CD4-positive, alpha-beta T cell (primary cell): Measurements from ENCODE around the gene SSTR1. TPM values are rescaled to one million over a fixed set of nuclear protein-coding genes. Genes with fewer than 3 reads are reported as not detected.
A peak's percentile ranks its signal among the peaks of the same experiment; 100 is the strongest.

Source experiments
- ATAC-seq: fragments of 200-7000 bp; cut with Tn5 transposase; one replicate; pipeline ENCODE4 v1.10.0; 2022; ENCODE audit warnings: mild to moderate bottlenecking; ENCODE audit not compliant: poor library complexity
- CTCF ChIA-PET: fragments of 350-600 bp; sonication (Branson Sonifier 250); formaldehyde crosslinking; loops from one replicate; lab custom pipeline; 2021; ENCODE audit warnings: antibody characterized with exemption, inconsistent platforms; lab: Charles Lee
- POLR2A ChIA-PET: fragments of 350-600 bp; sonication (Branson Sonifier 250); formaldehyde crosslinking; loops from one replicate; lab custom pipeline; 2021; ENCODE audit warnings: antibody characterized with exemption, inconsistent platforms; lab: Charles Lee
- DNase-seq, 14 experiments: peaks; one replicate each; pipeline ENCODE4 v3.0.0-alpha.2; 2013 to 2020; ENCODE audit warnings: mixed read lengths in 2 of 14
- H3K27ac ChIP-seq, 2 donors: one replicate each; pipeline versions ENCODE4 v1.5.1 to v1.7.0; 2013; ENCODE audit warnings: low read length in 2 of 2, low read depth in 1 of 2, mild to moderate bottlenecking in 1 of 2
- H3K27me3 ChIP-seq, 2 experiments: 1 replicate in 1 of 2; 2 replicates in 1 of 2; pipeline versions ENCODE4 v1.6.1 to v1.7.0; 2013; ENCODE audit warnings: low read length in 2 of 2, control low read depth in 1 of 2, mild to moderate bottlenecking in 1 of 2, moderate library complexity in 1 of 2; ENCODE audit not compliant: insufficient read depth in 2 of 2, control insufficient read depth in 1 of 2
- H3K36me3 ChIP-seq: one replicate; pipeline ENCODE4 v1.6.1; 2013; ENCODE audit warnings: low read length, control low read depth; ENCODE audit not compliant: insufficient read depth
- H3K4me1 ChIP-seq: one replicate; pipeline ENCODE4 v1.6.1; 2013; ENCODE audit warnings: low read length, control low read depth; ENCODE audit not compliant: insufficient read depth
- H3K4me3 ChIP-seq: one replicate; pipeline ENCODE4 v1.5.1; 2013; ENCODE audit warnings: mild to moderate bottlenecking, low read length, moderate library complexity
- H3K9me3 ChIP-seq, 2 experiments: 1 replicate in 1 of 2; 2 replicates in 1 of 2; pipeline versions ENCODE4 v1.6.1 to v1.7.0; 2013; ENCODE audit warnings: low read length in 2 of 2, mild to moderate bottlenecking in 2 of 2, control low read depth in 1 of 2, moderate library complexity in 1 of 2; ENCODE audit not compliant: control insufficient read depth in 1 of 2, insufficient read depth in 1 of 2
- H3K27ac Mint-ChIP-seq: one replicate; pipeline ENCODE4 v1.8.0; 2020; ENCODE audit warnings: mixed read lengths
- H3K27me3 Mint-ChIP-seq: one replicate; pipeline ENCODE4 v1.8.0; 2021; ENCODE audit warnings: mixed read lengths
- H3K36me3 Mint-ChIP-seq: one replicate; pipeline ENCODE4 v1.8.0; 2021; ENCODE audit warnings: low read depth, mixed read lengths
- H3K4me1 Mint-ChIP-seq: one replicate; pipeline ENCODE4 v1.8.0; 2021; ENCODE audit warnings: low read depth, mixed read lengths
- H3K4me3 Mint-ChIP-seq: one replicate; pipeline ENCODE4 v1.8.0; 2020; ENCODE audit warnings: mild to moderate bottlenecking, mixed read lengths
- H3K9me3 Mint-ChIP-seq: one replicate; pipeline ENCODE4 v1.8.0; 2020; ENCODE audit warnings: mixed read lengths
- intact Hi-C, 2 experiments: fragments of 100-400 bp; cut with DNase I in 1 of 2; cut with micrococcal nuclease in 1 of 2; formaldehyde crosslinking; loops; one replicate each; pipeline versions ENCODE4 v1.15.1 to v1.9.0; 2023 to 2025; cut with DNase I, micrococcal nuclease
- total RNA-seq, 174 experiments: library from RNA in 2 of 174; stranded (reverse) in 2 of 174; gene quantifications; one replicate each; pipeline ENCODE4 v1.2.3 and lab custom pipeline; 2021 to 2026
- TF ChIP-seq, protein P1 (sequence below): fragments of 200-600 bp; IDR thresholded peaks from one replicate; pipeline ENCODE4 v1.8.0; 2022; ENCODE audit warnings: antibody characterized with exemption, mild to moderate bottlenecking

SSTR1 gene
- total RNA-seq, 2 experiments from 2014 or later = not detected

- peaks cover 5% of the 10 kb centered on the region for H3K4me1 Mint-ChIP-seq
- peak in 3 of 14 experiments; percentile 28 to 44 (median 42) for DNase-seq
- no peak for ATAC-seq
Observed at GRCh38 chr14:38197001-38197783, 10.5 kb upstream of the SSTR1 start.

GRCh38 chr14:38197784-38198335 lies 9.8 kb upstream of the SSTR1 start:
- ChIA-PET CTCF (no interaction called here), POLR2A (no interaction called here)
- H3K27ac Mint-ChIP-seq = no peak overlapping the region
- H3K4me3 Mint-ChIP-seq = no peak overlapping the region
- no peaks in the 10 kb centered on the region for H3K9me3 ChIP-seq
- TF ChIP-seq, protein P1, sequence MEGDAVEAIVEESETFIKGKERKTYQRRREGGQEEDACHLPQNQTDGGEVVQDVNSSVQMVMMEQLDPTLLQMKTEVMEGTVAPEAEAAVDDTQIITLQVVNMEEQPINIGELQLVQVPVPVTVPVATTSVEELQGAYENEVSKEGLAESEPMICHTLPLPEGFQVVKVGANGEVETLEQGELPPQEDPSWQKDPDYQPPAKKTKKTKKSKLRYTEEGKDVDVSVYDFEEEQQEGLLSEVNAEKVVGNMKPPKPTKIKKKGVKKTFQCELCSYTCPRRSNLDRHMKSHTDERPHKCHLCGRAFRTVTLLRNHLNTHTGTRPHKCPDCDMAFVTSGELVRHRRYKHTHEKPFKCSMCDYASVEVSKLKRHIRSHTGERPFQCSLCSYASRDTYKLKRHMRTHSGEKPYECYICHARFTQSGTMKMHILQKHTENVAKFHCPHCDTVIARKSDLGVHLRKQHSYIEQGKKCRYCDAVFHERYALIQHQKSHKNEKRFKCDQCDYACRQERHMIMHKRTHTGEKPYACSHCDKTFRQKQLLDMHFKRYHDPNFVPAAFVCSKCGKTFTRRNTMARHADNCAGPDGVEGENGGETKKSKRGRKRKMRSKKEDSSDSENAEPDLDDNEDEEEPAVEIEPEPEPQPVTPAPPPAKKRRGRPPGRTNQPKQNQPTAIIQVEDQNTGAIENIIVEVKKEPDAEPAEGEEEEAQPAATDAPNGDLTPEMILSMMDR = no peak
- H3K4me3 ChIP-seq = no peak overlapping the region
- no peak overlapping the region for H3K27ac ChIP-seq
- intact Hi-C loops = loop anchor here (1.0 to 10.0 kb wide), 5 partner anchors 133 to 295 kb away; no protein-coding TSS in a partner anchor
- ATAC-seq (no peak), DNase-seq (no peak)
- H3K4me1 ChIP-seq = peaks cover 3% of the 10 kb centered on the region
- no peaks in the 10 kb centered on the region for H3K36me3 Mint-ChIP-seq
- no peaks in the 10 kb centered on the region for H3K27me3 ChIP-seq
- peaks cover 5% of the 10 kb centered on the region for H3K4me1 Mint-ChIP-seq
- H3K36me3 ChIP-seq = no peaks in the 10 kb centered on the region
- H3K9me3 Mint-ChIP-seq = no peaks in the 10 kb centered on the region
- no peaks in the 10 kb centered on the region for H3K27me3 Mint-ChIP-seq

More at GRCh38 chr14:38197001-38197783, 10.5 kb upstream of the SSTR1 start:
- H3K36me3 ChIP-seq = no peaks in the 10 kb centered on the region
- no peaks in the 10 kb centered on the region for H3K9me3 ChIP-seq
- no peaks in the 10 kb centered on the region for H3K36me3 Mint-ChIP-seq
- H3K4me1 ChIP-seq = peaks cover 3% of the 10 kb centered on the region
- H3K4me3 ChIP-seq = no peak overlapping the region
- ChIA-PET CTCF (no interaction called here), POLR2A (no interaction called here)
- no peak overlapping the region for H3K27ac ChIP-seq
- TF ChIP-seq, protein P1 = peak; percentile 58
- H3K27me3 Mint-ChIP-seq = no peaks in the 10 kb centered on the region
- no peaks in the 10 kb centered on the region for H3K27me3 ChIP-seq
- H3K9me3 Mint-ChIP-seq = no peaks in the 10 kb centered on the region
- intact Hi-C loops = loop anchor here (1.0 to 10.0 kb wide), 4 partner anchors 132 to 294 kb away; no protein-coding TSS in a partner anchor
- no peak overlapping the region for H3K4me3 Mint-ChIP-seq
- no peak overlapping the region for H3K27ac Mint-ChIP-seq

DNA sequence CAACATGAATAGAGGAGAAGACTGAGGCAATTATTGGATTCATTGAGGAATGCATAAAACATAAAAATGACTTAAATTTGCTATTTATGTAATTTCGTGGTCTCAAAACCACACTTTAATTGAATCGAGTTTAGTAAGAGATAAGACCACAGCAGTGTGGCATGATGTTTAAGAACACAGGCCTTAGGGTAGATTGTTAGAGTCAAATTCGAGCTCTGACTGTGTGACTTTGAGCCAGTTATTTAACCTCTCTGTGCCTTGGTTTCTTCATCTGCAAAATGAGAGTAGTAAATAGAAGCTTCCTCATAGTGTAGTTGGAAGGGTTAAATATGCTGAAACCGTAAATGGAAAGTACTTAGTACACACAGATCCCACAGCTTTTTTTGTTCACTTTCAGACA lies 9.3 kb upstream of the SSTR1 start:
- Histone ChIP-seq H3K4me3 (no peak overlapping the region), H3K27me3 (no peaks in the 10 kb centered on the region), H3K4me1 (peaks cover 3% of the 10 kb centered on the region), H3K27ac (no peak overlapping the region), H3K9me3 (no peaks in the 10 kb centered on the region), H3K36me3 (no peaks in the 10 kb centered on the region)
- intact Hi-C loops = loop anchor here in 1 of 2 experiments (2.0 to 10.0 kb wide), 2 partner anchors 134 to 214 kb away; no protein-coding TSS in a partner anchor
- ATAC-seq (no peak), DNase-seq (no peak)
- Mint-ChIP-seq H3K4me3 (no peak overlapping the region), H3K36me3 (no peaks in the 10 kb centered on the region), H3K27ac (no peak overlapping the region), H3K27me3 (no peaks in the 10 kb centered on the region), H3K9me3 (no peaks in the 10 kb centered on the region), H3K4me1 (peaks cover 5% of the 10 kb centered on the region)
- ChIA-PET POLR2A (no interaction called here), CTCF (no interaction called here)
- TF ChIP-seq, protein P1 = no peak
